Vagina (tissue), 2 donors: ENCODE data around the gene CNOT2.

Source experiments
- POLR2A ChIP-seq, 2 donors: fragments of 450-650 bp; IDR thresholded peaks; one replicate each; pipeline ENCODE4 v1.6.1; 2017; ENCODE audit warnings: antibody characterized with exemption in 2 of 2, mild to moderate bottlenecking in 2 of 2, moderate library complexity in 2 of 2
- TF ChIP-seq, protein P1 (sequence below), 3 experiments: fragments of 450-650 bp in 2 of 3; fragments of 200-600 bp in 1 of 3; sonication (generic) in 1 of 3; IDR thresholded peaks; one replicate each; pipeline ENCODE4 v1.5.1; 2017 to 2019; ENCODE audit warnings: antibody characterized with exemption in 3 of 3, mild to moderate bottlenecking in 2 of 3, moderate library complexity in 2 of 3

DNA sequence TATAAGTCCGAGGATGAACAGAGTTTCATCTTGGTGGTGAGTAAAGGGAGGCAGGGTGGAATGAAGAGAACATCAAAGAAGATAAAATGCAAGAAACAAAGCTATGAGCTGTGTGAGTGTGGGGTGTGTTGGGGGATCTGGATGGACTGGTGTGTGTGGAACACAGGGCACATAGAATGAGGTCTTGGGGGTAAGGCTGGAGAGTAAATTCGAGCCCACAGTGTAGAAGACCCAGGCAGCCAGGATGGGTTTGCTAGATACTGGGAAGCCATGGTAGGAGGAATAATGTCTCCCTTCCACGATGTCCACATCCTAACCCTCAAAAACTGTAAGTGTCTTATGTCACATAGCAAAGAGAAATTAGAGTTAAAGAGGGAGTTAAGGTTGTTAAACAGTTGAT, 129.6 kb downstream of the CNOT2 start:
- no peak for TF ChIP-seq POLR2A (IDR thresholded peaks at IDR 0.05)
- TF ChIP-seq, protein P1, sequence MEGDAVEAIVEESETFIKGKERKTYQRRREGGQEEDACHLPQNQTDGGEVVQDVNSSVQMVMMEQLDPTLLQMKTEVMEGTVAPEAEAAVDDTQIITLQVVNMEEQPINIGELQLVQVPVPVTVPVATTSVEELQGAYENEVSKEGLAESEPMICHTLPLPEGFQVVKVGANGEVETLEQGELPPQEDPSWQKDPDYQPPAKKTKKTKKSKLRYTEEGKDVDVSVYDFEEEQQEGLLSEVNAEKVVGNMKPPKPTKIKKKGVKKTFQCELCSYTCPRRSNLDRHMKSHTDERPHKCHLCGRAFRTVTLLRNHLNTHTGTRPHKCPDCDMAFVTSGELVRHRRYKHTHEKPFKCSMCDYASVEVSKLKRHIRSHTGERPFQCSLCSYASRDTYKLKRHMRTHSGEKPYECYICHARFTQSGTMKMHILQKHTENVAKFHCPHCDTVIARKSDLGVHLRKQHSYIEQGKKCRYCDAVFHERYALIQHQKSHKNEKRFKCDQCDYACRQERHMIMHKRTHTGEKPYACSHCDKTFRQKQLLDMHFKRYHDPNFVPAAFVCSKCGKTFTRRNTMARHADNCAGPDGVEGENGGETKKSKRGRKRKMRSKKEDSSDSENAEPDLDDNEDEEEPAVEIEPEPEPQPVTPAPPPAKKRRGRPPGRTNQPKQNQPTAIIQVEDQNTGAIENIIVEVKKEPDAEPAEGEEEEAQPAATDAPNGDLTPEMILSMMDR (IDR thresholded peaks at IDR 0.05), result no peak
